Skeletal muscle cell (primary cell): ENCODE data around the gene PDZK1IP1.

Source experiments
- DNase-seq: peaks from one replicate; pipeline ENCODE4 v3.0.0-alpha.2; 2010; ENCODE audit warnings: low read depth
- H3K4me3 ChIP-seq: 2 replicates; pipeline ENCODE4 v1.5.1; 2011; ENCODE audit warnings: low read depth, mild to moderate bottlenecking, control low read depth, low read length, moderate library complexity

PDZK1IP1 gene

DNA sequence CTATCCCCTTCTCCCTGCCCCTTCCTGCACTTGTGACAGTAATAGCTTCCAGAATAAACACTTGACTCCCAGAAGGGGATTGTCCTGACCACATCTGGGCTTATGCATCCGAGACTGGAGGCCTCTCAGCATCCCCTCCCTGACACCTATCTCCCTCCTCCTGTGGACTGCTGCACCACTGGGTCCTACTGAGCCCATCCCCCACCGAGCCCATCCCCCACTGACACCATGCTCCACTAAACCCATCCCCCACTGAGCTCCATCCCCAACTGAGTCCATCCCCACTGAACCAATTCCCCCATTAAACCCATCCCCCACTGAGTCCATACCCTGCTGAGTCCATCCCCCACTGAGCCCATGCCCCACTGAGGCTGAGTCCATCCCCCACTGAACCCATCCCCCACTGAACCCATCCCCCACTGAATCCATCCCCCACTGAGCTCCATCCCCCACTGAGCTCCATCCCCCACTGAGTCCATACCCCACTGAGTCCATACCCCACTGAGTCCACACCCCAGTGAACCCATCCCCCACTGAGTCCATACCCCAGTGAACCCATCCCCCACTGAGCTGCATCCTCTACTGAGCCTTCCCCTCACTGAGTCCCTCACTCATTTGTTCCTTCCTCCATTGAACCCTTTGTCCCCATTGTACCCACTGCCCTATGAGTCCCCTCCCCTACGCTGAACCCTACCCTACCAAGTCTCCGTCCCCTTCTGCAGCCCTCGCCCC lies 5.6 kb downstream of the PDZK1IP1 start:
- no peak for DNase-seq
- no peak overlapping the region for H3K4me3 ChIP-seq

DNA sequence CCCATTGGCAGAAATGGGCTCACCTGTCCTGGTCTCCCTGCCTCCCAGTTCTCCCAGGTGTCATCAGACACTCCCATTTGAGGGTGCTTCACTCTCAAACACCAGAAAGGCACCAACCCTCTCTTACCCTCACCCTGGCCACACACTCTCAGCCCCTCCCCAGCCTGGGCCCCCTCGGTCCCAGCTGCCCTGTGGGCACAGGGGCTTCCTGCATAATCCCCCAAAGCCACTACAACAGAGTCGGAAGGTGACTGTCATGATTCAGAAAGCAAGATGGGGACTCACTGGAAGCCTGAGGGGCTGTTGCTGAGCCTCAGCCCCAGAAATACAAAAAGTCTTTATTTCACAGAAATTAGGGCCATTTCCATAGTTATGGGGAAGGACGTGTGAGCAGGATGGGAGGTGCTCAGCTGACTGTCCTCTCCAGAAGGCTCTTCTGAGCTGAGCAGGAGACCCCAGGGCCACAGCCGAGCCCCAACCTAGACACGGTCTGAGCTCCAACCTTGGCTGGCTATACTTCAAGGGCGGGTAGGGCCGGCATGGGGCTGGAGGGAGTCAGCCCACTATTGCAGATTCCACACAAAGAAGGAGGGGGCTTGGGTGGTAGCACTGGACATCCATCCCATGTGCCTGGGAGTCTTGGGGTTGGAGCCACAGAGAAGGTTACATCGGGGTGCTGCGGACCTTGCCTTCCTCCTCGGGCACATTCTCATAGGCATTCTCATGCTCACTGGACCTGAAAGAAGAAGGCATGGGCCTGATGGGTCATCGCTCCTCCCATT lies 6.3 kb downstream of the PDZK1IP1 start:
- H3K4me3 ChIP-seq, result no peak overlapping the region
- no peak for DNase-seq

DNA sequence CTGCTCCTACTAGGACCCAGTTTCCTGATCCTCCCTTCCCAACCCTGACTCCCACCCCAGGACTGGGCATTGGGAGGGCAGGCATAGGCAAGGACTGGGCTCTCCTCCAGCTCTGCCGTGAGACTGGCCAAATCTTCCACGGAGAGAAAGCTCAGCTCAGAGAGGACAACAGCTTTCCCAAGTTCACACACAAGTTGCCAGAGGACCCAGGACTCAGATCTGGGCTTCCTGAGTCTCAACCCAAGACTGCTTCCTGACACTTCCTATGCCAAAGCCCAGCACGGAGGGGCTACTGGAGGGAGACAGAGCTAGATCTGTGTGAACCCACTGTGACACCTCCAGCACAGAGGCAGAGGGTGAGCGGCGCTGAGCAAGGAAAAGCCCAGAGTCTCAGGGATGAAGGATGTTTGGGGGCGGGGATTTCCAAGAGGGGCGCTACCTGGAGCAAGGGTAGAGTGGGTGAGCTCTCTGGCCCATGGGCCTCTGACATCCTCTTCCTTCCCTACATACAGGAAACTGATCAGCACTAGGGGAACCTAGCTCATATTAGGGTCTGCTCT lies 7.1 kb downstream of the PDZK1IP1 start:
- DNase-seq, result no peak
- no peak overlapping the region for H3K4me3 ChIP-seq

- H3K4me3 ChIP-seq, result no peak overlapping the region
- no peak for DNase-seq
These were observed 7.7 kb downstream of the PDZK1IP1 start for GRCh38 chr1:47181955-47182675.

DNA sequence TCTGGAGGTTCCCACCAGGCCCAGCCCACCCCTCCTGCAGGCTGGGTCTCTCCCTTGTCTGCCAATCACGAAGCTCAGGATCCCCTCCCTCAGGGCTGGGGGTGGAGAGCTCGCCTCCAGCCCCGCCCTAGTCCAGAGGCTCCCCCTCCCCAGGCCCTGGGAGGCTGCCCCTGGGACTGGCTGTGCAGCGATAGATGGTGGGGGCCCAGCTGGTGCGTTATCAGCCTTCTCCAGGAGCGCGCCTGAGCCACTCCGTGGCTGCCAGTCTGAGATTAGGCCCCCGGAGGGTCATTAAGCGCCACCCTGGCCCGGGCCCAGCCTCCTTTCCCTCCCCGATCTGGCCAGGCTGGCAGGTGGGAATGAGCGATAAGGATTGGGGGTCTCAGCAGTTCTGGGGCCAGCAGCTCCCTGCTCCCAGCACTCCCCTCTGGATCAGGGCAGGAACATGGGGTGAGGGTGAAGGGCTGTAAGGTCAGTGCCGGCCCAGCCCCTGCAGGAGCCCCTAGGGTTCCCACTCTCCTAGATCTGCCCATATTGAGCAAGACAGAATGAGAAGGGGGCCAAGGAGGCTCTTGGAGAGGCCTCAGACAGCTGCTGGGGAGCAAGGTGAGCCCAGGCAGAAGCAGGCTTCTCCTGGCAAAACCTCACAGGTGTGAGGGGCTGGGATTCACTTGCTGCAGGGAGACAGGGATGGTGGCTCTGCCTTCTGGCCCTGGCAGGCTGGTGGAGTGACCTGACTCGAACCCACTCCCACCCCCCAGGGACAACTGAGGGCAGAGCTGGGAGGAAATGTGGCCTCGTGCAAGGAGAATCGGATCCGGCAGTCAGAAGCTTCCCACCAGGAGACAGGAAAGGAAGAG lies 8.5 kb downstream of the PDZK1IP1 start:
- no peak for DNase-seq
- no peak overlapping the region for H3K4me3 ChIP-seq

DNA sequence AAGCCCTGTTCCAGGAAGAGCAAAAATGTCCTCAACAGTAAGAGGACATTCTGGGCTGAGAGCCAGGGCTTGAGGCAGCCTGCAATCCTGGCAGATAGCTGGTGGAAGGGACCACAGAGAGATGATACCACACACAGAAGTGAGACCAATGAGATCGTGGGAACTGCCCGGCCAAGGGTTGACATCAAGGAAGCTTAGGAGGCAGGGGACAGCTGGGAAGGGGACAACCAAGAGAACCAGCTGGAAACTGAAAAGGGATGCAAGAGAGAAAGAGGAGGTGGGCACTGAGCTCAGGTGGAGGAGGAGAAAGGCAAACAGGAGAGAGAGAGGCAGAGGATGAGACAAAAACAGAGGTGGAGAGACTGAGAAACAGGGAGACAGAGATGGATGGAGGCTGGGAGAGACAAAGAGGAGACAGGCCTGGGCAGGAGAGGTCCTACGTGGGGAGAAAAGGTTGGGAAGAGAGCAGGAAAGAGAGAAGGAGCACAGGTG lies 9.2 kb downstream of the PDZK1IP1 start:
- no peak overlapping the region for H3K4me3 ChIP-seq
- no peak for DNase-seq

- no peak for DNase-seq
- H3K4me3 ChIP-seq, result peak overlapping the region; percentile 53
These were observed 9.8 kb downstream of the PDZK1IP1 start for GRCh38 chr1:47179988-47180563.

GRCh38 chr1:47179017-47179987 lies 10.5 kb downstream of the PDZK1IP1 start:
- peak; percentile 70 for DNase-seq
- peak overlapping the region; percentile 53 for H3K4me3 ChIP-seq

- peak overlapping the region; percentile 53 for H3K4me3 ChIP-seq
- DNase-seq, result no peak
These were observed 11.2 kb downstream of the PDZK1IP1 start for GRCh38 chr1:47178654-47179016.

DNA sequence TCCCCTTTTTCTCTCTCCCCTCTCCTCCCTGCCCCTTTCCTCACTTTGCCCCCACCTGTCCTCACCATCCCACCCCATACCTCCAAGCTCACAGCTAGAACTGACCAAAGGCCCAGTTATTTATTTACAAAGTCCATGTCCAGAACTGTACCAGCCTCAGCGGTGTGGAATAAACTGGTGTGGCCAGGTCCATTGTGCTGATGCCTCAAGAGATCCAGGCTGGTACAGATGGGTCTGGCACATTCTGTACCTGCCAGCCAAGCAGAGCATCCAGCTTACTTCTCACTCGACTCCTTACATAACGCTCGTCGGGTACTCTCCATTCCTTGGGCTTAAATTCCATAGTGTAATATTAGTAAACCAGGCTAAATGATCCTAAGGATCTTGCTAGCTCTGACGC lies 11.8 kb downstream of the PDZK1IP1 start:
- no peak for DNase-seq
- H3K4me3 ChIP-seq, result no peak overlapping the region

DNA sequence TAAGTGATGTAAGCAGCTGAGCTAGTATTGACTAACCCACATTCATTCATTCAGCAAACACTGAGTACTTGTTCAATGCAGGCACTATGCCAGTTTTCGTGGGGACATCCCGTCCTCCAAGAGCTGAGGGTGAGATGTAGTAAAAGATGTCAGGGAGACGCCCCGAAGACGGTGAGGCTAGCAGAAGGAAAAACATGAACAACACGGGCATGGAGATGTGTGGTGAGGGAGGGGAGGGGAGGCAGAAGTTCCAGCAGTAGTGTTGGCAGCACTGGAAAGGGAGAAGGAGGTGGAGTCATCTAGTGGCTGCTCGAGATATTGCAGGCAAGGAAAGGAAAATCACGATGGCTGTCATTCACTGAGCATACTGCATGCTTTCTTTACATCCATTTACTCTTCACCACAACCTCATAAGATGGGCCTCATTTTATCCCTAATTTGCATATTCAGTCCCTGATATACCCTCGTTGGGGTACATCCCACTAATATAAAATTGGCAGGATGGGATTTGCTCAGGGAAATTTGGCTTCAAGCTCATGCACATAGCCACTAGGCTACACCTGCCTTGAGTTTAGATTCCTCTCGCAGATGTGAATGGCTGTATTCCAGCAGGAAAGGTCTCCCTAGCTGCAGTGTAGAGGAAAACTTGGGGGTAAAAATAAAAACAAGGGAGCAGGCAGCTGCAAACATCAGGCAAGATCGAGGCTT lies 14.5 kb downstream of the PDZK1IP1 start:
- no peak overlapping the region for H3K4me3 ChIP-seq
- peak; percentile 23 for DNase-seq

DNA sequence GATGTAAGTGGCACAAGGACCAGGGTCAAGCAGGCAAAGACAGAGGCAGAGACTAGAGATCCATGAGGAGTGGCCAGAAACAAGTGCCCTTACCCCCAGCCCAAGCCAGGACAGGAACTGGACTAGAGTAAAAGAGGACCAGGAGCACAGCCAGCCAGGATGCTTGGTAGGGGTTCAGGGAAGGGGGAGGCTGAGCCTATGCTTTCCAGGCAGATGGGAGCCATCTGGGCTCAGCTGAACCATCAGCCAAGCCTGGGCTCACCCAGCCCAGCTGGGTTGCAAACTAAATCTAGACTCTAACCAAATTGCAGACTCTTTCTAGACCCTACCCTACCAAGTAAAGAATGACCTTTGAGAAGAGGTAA lies 15.2 kb downstream of the PDZK1IP1 start:
- no peak for DNase-seq

GRCh38 chr1:47172782-47173181 lies 17.1 kb downstream of the PDZK1IP1 start:
- no peak overlapping the region for H3K4me3 ChIP-seq
- no peak for DNase-seq

More for the DNA sequence above, 15.2 kb downstream of the PDZK1IP1 start:
- H3K4me3 ChIP-seq, result no peak overlapping the region

DNA sequence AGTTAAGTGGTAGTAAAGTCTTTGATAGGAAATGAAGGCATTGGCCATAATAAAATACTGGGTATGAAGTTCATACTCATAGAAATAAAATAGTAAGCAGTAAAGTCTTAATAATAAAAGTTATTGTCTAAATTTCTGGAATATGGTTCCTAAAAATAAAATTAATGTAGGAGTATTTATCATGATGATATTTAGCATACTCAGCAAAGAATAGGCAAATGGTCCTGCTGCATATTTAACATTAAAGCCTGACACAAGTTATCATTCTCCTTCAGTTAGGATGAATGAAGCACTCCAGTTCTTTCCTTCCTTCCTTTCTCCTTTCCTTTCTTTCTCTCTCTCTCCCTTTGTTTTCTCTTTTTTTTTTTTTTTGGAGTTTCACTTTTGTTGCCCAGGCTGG lies 25.3 kb downstream of the PDZK1IP1 start:
- DNase-seq, result no peak
- H3K4me3 ChIP-seq, result no peak overlapping the region

DNA sequence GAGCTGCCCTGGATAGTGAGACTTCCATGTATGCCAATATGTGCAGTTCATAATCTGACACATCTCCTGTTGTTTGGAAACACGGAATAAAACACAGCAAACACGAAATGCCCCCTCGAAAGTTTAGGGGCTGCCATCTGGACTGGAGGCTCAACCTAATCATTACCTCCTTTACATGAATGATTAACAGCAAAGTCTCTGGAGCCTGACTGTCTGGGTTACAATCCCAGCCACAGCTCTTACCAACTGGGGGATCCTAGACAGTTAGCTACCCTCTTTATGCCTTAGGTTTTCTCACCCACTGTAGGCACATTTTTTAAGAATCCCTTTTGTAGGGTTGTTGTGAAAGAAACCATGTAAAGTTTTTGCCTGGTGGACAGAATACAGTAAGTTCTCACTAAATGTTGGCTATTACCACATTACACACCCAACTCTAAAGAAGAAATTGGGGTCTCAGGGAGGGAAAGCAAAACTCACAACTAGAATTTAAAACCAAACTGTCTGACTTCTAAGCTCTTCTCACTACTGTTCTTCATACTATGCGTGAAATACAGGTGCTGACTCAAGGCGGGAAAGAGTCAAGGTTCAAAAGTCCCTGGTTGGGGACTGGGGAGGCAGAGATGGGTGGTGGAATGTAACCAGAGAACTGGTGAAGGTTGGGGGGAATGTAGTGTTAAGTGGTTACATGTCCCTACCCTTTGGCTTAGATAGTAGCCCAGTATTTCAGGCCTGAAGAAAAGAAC lies 28.4 kb downstream of the PDZK1IP1 start:
- no peak overlapping the region for H3K4me3 ChIP-seq
- DNase-seq, result no peak

DNA sequence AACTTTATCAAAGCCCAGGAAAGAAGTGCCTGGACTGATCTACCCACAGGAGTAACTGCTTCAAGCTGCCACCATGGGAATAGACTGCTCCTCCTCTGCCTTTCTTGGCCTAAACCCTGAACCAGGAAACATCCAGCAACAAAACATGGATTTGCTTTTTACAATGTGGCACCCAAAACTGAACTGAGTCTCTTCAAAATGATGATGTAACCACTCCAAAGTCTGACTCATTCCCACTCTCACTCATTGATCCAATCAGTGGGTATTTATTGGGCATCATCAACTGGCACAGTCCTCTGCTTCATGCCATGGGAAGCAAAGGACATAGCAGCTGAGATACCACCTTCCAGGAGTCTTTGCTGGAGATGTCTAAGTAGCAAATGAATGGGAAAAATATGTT lies 29.1 kb downstream of the PDZK1IP1 start:
- H3K4me3 ChIP-seq, result no peak overlapping the region
- DNase-seq, result no peak
